GM21528 (cell line): ENCODE data around the gene AK9.
"Not testable (repeated sequence)": the region's sequence is repeated elsewhere in the genome, so short reads cannot be mapped to it uniquely, and the experiment has no call there.

Source experiments
- ATAC-seq: cut with Tn5 transposase; IDR thresholded peaks from one replicate; pipeline ENCODE4 v1.9.1; 2021; ENCODE audit warnings: mild to moderate bottlenecking, moderate library complexity; ENCODE audit not compliant: unreplicated experiment, low FRiP score

Gene AK9

DNA sequence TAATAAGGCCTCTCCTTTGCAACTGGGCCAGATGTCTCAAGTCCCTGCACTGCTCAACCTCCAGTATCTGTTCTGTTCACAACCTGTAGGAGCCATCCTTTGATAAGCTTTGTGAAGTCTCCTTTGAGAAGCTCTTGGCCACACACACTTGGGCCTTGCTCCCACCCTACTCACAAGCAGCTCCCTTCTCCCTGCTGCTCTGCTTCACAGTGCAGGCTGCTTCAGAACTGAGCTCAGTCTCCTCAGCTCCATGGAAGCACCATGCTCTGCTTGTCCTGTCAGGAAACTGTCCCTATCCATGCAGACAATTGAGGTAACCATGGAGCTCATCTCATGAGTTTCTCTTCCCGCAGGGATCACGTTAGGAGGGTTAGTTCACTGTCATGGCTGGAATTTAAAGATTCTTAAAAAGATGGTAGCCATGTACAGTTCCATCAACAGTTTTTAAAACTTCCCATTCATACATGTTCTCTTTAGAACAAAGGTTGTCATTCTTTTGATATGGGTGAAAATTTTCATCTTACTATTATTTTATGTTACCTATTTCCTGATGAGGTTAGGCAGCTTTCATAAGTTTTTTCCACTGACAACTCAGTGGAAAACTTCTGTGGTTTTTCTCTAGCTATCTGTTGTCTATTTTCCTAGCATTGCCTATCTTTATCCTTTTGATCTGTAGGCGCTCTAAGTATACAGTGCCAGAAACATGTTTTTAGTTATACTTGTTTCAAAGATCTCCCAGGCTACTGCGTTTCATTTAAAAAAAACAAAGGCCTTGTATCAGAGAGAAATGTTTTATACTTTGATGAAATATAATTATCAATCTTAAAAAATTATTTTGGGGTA is 62.6 kb downstream of the AK9 start:
- no peak for ATAC-seq

DNA sequence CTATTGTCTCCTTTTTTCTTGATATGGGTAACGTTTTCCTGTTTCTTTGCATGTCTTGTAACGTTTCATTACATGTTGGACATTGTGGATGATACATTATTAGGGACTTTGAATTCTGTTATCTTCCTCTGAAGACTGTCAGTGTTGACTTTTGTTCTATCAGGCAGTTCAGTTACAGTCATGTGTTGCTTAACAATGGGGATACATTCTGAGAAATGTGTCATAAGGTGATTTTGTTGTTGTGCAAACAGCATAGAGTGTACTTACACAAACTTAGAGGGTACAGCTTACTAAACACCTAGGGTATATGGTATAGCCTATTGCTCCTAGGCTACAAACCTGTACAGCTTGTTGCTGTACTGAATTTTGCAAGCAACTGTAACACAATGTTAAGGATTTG is 64.7 kb downstream of the AK9 start:
- no peak for ATAC-seq

DNA sequence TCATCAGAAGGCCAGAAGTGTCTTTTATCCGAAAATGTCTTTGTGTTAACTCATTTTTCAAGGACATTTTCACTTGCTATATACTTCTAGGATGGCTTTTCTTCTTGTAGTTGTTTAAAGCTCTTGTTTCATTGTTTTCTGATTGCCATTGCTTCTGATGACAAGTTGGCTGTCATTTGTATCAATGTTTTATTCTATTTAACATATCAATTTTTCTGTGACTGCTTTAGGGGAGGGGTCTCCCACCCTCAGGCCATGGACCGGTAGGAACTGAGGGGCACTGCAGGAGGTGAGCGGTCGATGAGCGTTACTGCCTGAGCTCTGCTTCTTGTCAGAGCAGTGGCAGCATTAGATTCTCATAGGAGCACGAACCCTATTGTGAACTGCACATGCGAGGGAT is 65.8 kb downstream of the AK9 start:
- ATAC-seq = no peak

DNA sequence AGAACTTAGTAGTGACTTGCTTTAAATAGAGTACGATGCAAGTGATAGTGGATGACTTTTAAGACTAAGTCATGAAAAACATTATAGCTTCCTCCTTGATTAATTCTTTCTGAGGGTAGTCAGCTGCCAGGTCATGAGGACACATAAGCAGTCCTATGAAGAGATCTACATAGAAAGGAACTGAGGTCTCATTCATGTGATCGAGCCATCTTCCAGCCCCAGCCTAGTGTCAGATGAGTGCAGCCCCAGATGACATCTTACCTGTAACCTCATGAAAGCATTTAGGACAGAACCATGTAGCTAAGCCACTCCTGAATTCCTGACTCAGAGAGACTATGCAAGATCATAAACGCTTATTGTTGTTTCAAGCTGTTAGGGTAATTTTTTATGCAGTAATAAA is 67.7 kb downstream of the AK9 start:
- ATAC-seq = no peak

DNA sequence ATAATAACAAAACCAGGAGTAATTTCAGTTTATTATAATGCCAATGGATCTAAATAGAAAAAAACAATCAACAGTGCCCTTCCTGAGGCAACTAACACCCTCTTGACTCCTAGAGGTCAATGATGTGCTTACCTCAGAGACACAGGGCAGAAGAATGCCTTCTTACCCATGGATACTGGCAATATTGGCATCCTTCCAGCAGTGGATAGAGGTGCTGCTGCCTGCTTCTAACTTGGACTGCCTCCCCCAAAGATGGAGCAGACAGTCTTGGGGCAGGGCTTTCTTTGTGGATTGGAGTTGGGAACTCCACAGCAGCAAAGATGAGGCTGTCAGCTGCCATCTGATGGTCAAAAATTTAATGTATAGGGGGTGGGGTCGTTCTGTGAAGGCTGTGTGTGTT is 78.7 kb downstream of the AK9 start:
- no peak for ATAC-seq

DNA sequence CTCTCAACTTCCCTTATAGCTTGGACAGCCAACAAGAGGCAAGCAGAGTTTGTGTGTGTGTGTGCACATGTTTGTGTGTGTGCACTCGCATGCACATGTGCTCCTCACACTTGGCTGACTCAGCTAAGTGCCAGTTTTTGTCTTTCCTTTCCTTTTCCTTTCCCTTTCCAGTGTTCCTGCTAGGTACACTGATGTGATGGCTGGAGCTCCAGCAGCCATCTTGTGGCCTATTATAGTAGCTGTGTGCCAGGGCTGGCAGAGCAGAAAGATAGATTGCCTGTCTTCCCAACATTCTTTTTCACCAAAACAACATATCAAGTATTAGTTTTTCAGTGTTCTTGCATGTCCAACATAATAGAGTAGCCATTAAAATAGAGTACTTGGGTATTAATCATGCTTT is 79.5 kb downstream of the AK9 start:
- no peak for ATAC-seq

DNA sequence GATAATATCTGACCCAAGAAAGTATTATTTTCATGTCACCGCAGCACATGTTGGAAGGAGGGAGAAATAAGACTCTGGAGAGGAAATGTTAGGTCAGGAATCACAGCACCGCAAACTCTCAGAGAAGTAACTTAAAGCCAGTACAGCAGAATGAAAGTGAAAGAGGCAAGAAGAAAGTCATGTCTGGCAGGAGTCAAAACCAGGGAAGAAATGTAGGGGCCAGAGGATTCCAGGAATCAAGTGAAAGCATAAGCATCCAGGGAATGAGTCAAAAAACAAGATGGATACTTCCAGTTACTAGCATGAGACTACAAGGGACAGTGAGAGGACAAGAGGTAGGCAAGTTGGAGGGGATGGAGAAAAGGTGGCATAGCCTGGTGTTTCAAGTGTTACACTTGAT is 80.4 kb downstream of the AK9 start:
- ATAC-seq = no peak

DNA sequence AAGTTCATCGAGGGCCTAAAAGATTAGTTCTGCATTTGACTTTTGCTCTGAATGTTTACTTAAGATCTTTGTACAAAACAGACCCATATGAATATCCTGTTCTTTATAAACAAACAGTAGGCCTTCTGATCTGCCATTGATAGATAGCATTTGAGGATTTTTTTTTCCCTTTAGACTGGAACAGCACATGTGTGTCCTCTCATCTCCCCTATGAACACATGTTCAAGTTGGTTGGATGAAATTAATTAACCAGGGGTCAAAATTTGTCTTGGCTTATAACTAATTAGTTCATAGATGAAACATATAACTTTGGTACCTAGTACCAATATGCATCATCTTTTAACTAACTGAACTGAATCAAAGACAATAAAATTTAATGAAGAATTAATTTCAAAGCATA is 81.3 kb downstream of the AK9 start:
- no peak for ATAC-seq

DNA sequence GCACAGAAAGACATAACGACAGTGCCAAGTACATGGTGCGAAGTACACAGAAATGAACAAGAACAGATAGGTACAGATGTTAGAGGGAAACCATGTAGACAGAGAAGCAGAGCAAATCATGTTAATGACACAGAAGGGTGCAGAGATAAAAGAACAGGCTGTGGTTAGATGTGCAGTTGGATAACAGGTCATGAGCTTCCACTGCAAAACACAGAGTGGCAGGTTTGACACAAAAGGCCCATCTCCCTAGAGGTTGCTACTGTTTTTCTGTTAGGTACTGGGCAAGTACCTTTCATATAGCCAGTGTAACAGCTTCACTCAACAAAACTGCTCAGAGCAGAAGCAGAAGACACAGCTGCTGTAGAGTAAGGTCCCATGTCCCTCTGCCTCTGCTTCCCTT is 84.6 kb downstream of the AK9 start:
- ATAC-seq = no peak

DNA sequence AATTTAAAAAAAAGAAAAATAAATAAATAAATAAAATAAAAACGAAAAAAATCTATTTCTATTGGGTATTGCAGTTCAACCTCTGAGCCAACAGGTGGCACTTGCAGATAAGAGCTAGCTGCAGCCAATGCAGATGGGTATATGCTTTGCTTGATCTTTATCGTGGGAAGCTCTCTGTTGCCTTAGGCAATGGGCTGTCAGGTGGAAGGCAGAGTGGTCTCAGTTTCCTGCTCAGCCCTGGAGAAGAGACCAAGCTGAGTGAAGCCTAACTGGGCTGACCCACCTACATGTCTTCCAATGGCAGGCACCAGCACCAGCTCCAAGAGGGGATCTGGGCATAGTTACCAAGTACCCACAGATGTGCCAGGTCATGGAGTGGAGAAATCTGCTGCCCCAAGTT is 95.0 kb downstream of the AK9 start:
- ATAC-seq = no peak

DNA sequence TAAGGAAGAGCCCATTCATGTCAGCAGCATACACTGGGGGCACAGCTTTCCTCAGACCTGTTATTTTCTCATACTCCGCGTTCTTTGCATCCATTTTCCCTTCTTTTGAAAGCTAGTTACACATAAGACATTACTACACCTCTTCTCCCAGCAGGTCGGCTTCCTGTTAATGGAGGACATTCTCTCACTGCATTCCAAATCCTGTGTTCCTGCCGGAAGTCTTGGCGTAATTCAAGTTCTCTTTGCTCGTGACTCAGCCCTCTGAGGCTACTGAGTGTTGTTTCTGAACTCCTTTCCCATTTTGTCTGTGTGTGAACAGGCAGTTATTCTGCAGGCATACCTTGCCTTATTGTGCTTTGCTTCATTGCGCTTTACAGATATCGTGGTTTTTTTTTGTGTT is 110.5 kb downstream of the AK9 start:
- no peak for ATAC-seq

DNA sequence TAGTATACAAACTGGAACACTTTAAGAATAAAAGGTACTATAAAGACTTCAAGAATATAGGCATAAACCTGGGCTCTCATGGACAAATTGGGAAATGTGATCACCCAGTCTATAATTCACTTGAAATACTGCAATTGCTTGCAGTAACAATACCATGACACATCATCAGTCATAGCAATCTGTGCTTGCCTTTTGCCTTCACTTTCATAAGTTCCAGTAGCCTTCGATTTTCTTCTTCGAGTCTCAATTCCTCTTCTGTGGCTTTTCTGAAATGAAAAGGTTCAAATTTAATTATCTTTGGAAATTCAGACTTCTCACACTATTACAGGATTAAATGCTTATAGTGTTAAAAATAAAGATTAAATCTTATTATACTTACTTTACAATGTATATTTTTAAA is 111.6 kb downstream of the AK9 start:
- no peak for ATAC-seq

DNA sequence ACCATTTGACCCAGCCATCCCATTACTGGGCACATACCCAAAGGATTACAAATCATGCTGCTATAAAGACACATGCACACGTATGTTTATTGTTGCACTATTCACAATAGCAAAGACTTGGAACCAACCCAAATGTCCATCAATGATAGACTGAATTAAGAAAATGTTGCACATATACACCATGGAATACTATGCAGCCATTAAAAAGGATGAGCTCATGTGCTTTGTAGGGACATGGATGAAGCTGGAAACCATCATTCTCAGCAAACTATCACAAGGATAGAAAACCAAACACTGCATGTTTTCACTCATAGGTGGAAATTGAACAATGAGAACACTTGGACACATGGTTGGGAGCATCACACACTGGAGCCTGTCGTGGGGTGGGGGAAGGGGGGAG is 121.1 kb downstream of the AK9 start:
- ATAC-seq = not testable (repeated sequence)

DNA sequence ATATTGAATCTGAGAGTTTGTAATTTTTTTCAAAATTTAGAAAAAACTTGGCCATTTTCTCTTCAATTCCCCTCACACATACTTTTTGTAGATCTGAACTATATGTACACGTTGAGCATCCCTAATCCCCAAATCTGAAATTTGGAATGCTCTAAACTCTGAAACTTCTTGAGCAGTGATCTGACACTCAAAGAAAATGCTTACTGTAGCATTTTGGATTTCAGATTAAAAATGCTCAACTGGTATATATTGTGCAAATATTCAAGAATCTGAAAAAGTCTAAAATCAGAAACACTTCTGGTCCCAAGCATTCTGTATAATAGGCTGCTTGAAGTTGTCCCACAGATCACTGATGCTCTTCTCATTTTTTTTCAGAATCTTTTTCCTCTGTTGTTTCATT is 129.2 kb downstream of the AK9 start:
- no peak for ATAC-seq

DNA sequence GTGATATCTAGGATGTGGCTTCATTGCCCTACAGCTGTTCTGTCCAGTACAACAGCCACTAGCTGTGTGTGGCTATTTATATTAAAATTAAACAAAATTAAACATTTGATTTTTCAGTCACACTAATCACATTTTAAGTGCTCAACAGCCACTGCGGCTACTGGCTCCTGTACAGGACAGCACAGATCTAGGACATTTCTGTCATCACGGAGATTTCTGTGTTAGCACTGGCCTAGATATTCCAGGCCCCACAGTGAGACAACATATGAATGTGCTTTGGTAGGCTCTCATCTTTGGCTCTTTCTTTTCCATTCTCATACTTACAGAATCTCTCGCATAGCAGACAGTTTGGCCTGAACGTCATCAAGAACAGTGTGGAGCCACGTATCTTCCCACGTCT is 159.6 kb downstream of the AK9 start:
- no peak for ATAC-seq

DNA sequence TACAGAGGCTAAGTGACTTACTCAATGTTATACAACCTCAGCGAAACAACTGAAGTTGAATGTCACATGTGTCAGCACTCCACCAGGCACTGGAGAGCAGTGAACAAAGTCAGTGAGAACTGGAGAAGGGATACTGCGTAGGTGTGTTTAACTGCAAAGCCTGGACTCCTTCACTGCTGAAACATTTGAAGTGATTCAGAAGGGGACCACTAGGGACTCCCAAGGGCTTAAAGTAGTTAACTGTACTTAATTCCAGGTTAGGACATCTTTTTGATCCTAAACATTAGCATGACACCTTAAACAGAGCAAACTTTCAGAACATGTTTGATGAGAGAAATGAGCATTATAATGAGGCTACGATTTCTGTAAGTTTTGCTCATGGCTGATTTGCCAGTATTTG is 163.0 kb downstream of the AK9 start:
- ATAC-seq = no peak

DNA sequence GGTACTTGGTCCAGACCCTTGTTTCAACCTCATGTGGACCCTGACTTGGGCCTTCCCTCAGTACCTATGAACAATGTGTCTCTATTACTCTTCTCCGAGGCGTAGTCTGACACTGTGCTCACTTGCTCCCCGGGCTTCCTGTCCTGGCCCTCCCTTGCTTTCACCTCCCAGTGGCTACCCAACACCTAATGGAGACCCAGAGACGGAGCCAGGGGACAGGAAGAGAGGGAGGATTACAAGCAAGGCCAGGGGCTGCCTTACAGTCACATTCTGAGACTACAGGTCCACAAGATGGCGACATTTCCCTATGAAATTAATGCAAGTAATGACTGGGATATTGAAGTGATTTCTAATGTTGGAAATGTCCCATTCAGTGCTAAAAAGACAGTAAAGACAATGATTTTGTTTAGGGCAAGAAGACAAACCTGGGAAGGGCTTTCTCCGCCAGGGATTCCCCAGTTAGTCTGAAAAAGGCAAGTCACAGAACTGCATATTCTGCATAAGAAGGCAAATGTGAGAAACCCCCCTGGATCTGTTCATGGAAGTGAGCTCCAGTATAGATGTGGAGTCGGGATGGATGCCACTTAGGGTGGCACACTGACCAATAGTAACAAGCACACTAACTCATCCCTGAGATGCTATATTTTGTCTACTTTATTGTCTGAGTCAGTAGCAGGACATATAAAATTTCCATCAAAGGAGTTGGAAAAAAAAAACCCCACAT is 163.9 kb downstream of the AK9 start:
- peak; percentile 67 for ATAC-seq

DNA sequence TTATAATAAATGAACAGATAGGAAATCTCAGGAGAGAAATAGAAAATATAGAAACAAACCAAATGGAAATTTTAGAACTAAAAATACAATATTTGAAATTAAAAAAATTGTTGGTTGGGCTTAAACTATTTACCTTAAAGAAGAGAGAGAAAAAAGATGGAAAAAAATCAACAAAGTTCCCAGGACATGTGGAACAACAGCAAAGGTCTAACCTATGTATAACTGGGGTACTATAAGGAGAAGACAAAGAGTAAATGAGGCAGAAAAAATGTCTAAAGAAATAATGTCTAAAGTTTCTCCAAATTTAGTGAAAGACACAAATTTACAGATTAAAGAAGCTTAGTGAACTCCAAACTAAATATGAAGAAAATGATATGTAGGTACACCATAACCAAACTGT is 166.9 kb downstream of the AK9 start:
- no peak for ATAC-seq

DNA sequence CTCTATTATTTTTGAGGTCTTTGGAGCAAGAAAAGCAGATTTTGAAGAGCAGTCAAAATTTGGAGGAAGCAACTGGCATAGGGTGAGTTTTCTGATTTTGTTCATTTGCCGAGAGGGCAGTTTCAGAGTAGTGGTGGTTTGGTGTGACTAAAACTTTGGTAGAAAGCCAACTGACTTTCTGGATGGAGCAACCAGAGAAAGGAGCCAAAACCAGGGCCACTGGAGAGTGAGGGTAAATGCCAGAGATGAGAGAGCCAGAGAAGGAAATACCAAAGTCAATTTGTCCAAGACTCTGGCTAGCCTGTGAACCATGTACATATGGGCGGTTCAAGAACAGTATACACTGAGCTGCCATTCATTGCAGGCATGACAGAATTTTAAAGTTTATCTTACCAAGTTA is 167.5 kb downstream of the AK9 start:
- no peak for ATAC-seq

DNA sequence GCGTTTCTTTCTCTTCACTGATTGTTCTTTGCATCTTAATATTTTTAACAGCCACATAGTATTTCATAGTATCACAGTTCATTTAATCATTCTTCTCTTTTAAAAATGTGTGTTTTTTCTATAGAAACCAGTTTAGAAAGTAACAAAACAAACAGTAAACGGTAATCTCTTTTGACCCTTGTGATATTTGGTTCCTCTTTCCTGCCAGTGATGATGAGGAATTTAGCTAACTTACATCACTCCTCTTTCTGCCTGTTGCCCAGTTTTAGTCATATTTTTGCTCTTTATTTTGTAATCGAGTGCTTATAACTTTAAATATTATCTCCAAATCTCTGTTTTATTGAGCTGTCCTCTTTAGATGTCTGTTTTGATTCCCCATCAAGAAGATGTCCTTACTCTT is 169.9 kb downstream of the AK9 start:
- ATAC-seq = no peak

DNA sequence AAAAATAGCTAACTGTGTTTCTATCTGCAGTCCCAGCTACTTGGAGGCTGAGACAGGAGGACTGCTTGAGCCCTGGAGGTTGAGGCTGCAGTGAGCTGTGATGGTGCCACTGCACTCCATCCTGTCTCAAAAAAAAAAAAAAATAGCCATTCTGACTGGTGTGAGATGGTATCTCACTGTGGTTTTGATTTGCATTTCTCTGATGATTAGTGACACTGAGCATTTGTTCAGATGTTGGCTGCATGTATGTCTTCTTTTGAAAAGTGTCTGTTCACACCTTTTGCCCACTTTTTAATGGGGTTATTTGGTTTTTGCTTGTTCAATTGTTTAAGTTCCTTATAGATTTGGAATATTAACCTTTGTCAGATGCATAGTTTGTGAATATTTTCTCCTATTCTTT is 171.4 kb downstream of the AK9 start:
- not testable (repeated sequence) for ATAC-seq

DNA sequence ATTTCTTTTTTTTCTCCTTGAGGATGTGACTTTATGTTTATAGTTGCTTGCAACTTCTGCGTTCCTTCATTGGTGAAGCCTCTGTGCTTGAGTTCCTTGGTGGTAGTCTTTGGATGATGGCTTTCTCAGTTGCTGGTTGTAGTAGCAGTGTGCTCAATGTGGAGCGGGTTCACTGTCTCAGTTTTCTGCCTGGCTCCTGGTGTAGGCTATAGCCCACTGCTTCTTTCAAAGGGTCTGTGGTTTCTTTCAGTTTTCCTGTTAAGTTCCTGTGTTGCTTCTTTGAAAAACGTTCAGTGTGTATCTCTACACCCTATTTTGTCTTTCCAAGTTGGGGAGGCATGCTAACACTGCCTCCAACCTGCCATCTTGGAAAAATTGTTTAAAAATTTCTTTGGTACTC is 174.1 kb downstream of the AK9 start:
- ATAC-seq = no peak
